ENCODE results near the gene FAM168A. TPM values are rescaled to one million over a fixed set of nuclear protein-coding genes. Genes with fewer than 3 reads are reported as not detected.

FAM168A gene
- total and polyA plus RNA-seq, 9 donors, result 16.7 to 45.5 (median 39.5) TPM

GRCh38 chr11:73645121-73645969, 47.4 kb upstream of the FAM168A start:
- TF ChIP-seq, protein P1, sequence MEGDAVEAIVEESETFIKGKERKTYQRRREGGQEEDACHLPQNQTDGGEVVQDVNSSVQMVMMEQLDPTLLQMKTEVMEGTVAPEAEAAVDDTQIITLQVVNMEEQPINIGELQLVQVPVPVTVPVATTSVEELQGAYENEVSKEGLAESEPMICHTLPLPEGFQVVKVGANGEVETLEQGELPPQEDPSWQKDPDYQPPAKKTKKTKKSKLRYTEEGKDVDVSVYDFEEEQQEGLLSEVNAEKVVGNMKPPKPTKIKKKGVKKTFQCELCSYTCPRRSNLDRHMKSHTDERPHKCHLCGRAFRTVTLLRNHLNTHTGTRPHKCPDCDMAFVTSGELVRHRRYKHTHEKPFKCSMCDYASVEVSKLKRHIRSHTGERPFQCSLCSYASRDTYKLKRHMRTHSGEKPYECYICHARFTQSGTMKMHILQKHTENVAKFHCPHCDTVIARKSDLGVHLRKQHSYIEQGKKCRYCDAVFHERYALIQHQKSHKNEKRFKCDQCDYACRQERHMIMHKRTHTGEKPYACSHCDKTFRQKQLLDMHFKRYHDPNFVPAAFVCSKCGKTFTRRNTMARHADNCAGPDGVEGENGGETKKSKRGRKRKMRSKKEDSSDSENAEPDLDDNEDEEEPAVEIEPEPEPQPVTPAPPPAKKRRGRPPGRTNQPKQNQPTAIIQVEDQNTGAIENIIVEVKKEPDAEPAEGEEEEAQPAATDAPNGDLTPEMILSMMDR (IDR thresholded peaks at IDR 0.05), result no peak
- no peak for TF ChIP-seq POLR2A (IDR thresholded peaks at IDR 0.05)
- TF ChIP-seq EP300 (IDR thresholded peaks at IDR 0.05), result no peak

GRCh38 chr11:73641668-73642067, 43.8 kb upstream of the FAM168A start:
- H3K27ac ChIP-seq, result no peak overlapping the region
- TF ChIP-seq EP300 (IDR thresholded peaks at IDR 0.05) (no peak), POLR2A (IDR thresholded peaks at IDR 0.05) (no peak)
- TF ChIP-seq, protein P1 (IDR thresholded peaks at IDR 0.05), result no peak
- intact Hi-C loops (cut with DNase I), result no loop called here

More at GRCh38 chr11:73645121-73645969, 47.4 kb upstream of the FAM168A start:
- Histone ChIP-seq H3K27ac (no peak overlapping the region), H3K36me3 (no peaks in the 10 kb centered on the region), H3K4me3 (no peak overlapping the region), H3K27me3 (no peaks in the 10 kb centered on the region), H3K4me1 (ENCODE audit: insufficient read depth) (peaks cover 2% of the 10 kb centered on the region), H3K9me3 (no peaks in the 10 kb centered on the region)
- WGBS, 3 donors, result 35 to 52% (median 46%) methylated on average over 16 of the region's 16 CpGs
- no peak for DNase-seq
- intact Hi-C loops (cut with DNase I), result no loop called here

DNA sequence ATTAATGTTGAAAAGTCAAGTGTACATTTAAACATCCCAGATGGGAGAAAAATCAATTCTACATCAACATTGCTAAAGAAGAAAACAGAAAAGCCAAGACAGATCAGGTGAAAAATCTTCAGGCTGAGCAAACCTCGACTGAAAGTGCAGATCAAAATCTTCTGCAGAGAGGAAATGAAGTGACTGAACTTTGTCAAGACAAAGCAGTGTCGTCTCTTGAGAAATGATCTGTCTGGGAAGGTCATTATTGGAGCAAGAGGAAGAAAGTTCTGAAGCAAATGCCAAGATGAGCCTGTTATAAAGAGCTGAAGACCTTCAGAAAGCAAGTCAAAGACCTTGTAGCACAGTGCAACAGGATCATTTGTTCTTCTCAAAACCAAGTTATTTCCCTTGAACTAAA, 42.7 kb upstream of the FAM168A start:
- WGBS, 3 donors, result 57 to 63% (median 60%) methylated on average over 2 of the region's 2 CpGs
- no peaks in the 10 kb centered on the region for H3K27me3 ChIP-seq
- intact Hi-C loops (cut with DNase I), result no loop called here

More at GRCh38 chr11:73641668-73642067, 43.8 kb upstream of the FAM168A start:
- peaks cover 2% of the 10 kb centered on the region for H3K4me1 ChIP-seq (ENCODE audit: insufficient read depth)
- H3K9me3 ChIP-seq, result no peaks in the 10 kb centered on the region
- DNase-seq, result no peak
- H3K36me3 ChIP-seq, result no peaks in the 10 kb centered on the region
- no peaks in the 10 kb centered on the region for H3K27me3 ChIP-seq
- no peak overlapping the region for H3K4me3 ChIP-seq

DNA sequence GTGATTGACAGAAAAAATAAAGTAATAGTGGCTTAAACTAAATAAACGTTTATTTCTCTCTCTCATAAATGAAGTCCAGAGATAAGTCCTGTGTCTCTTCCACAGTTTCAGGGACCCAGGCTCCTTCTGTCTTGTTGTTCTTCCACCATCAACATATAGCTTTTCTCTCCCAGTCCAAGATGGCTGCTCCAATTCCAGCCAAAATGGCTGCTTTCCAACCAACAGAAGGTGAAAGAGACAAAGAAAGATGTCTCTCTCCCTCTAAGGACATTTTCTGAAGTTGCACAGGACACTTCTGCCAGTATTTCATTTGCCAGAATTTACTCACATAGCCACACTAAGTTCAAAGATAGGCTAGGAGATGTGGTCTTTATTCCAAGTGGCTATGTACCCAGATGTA, 39.1 kb upstream of the FAM168A start:
- WGBS, 3 donors, result 79 to 81% (median 81%) methylated on average over 1 of the region's 1 CpG
- intact Hi-C loops (cut with DNase I), result no loop called here
- Histone ChIP-seq H3K9me3 (no peaks in the 10 kb centered on the region), H3K4me1 (ENCODE audit: insufficient read depth) (no peaks in the 10 kb centered on the region), H3K27ac (no peak overlapping the region), H3K36me3 (no peaks in the 10 kb centered on the region), H3K27me3 (no peaks in the 10 kb centered on the region), H3K4me3 (no peak overlapping the region)
- TF ChIP-seq, protein P1 (IDR thresholded peaks at IDR 0.05), result no peak
- TF ChIP-seq POLR2A (IDR thresholded peaks at IDR 0.05), result no peak
- TF ChIP-seq EP300 (IDR thresholded peaks at IDR 0.05), result no peak
- DNase-seq, result no peak

More for the DNA sequence above, 42.7 kb upstream of the FAM168A start:
- H3K27ac ChIP-seq, result no peak overlapping the region
- no peak for DNase-seq
- no peak overlapping the region for H3K4me3 ChIP-seq
- H3K4me1 ChIP-seq (ENCODE audit: insufficient read depth), result no peaks in the 10 kb centered on the region
- no peaks in the 10 kb centered on the region for H3K36me3 ChIP-seq
- no peaks in the 10 kb centered on the region for H3K9me3 ChIP-seq
- TF ChIP-seq, protein P1 (IDR thresholded peaks at IDR 0.05), result no peak
- TF ChIP-seq POLR2A (IDR thresholded peaks at IDR 0.05) (no peak), EP300 (IDR thresholded peaks at IDR 0.05) (no peak)

Measured in ovary (tissue), 9 donors.